ENCODE results near the gene GNA12.

Gene GNA12

GRCh38 chr7:2707481-2707880, 136.6 kb downstream of the GNA12 start:
- TF ChIP-seq POLR2AphosphoS5 (IDR thresholded peaks at IDR 0.05; ENCODE audit: low read depth) = no peak
- no peak for TF ChIP-seq SPI1 (IDR thresholded peaks at IDR 0.05; ENCODE audit: borderline replicate concordance, low read depth)
- TF ChIP-seq REST (IDR thresholded peaks at IDR 0.05; ENCODE audit: insufficient replicate concordance, low read depth) = no peak
- no peak for TF ChIP-seq GABPA (IDR thresholded peaks at IDR 0.05; ENCODE audit: low read depth)
- no peak for TF ChIP-seq CTCF (IDR thresholded peaks at IDR 0.05; ENCODE audit: insufficient read depth, low read length)
- H3K4me3 ChIP-seq (replicated peaks; ENCODE audit: insufficient read depth, low read length) = no peak overlapping the region
- no peak overlapping the region for H3K27ac ChIP-seq (replicated peaks)
- no peak for DNase-seq (ENCODE audit: low read depth in 1 of 2, low spot score in 1 of 2)
- no peaks in the 10 kb centered on the region for H3K27me3 ChIP-seq (ENCODE audit: insufficient read depth, poor library complexity, severe bottlenecking)

- DNase-seq (ENCODE audit: low read depth in 1 of 2, low spot score in 1 of 2) = no peak
- TF ChIP-seq POLR2AphosphoS5 (IDR thresholded peaks at IDR 0.05; ENCODE audit: low read depth) = no peak
- no peak for TF ChIP-seq CTCF (IDR thresholded peaks at IDR 0.05; ENCODE audit: insufficient read depth, low read length)
- no peak for TF ChIP-seq GABPA (IDR thresholded peaks at IDR 0.05; ENCODE audit: low read depth)
- TF ChIP-seq SPI1 (IDR thresholded peaks at IDR 0.05; ENCODE audit: borderline replicate concordance, low read depth) = no peak
- no peak for TF ChIP-seq REST (IDR thresholded peaks at IDR 0.05; ENCODE audit: insufficient replicate concordance, low read depth)
Measured at GRCh38 chr7:2706685-2707126, 137.4 kb downstream of the GNA12 start.

GRCh38 chr7:2705371-2706096, 138.6 kb downstream of the GNA12 start:
- TF ChIP-seq REST (IDR thresholded peaks at IDR 0.05; ENCODE audit: insufficient replicate concordance, low read depth) = no peak
- TF ChIP-seq SPI1 (IDR thresholded peaks at IDR 0.05; ENCODE audit: borderline replicate concordance, low read depth) = no peak
- TF ChIP-seq POLR2AphosphoS5 (IDR thresholded peaks at IDR 0.05; ENCODE audit: low read depth) = no peak
- TF ChIP-seq CTCF (IDR thresholded peaks at IDR 0.05; ENCODE audit: insufficient read depth, low read length) = no peak
- TF ChIP-seq GABPA (IDR thresholded peaks at IDR 0.05; ENCODE audit: low read depth) = no peak
- H3K27ac ChIP-seq (replicated peaks) = no peak overlapping the region
- H3K27me3 ChIP-seq (ENCODE audit: insufficient read depth, poor library complexity, severe bottlenecking) = no peaks in the 10 kb centered on the region
- no peak overlapping the region for H3K4me3 ChIP-seq (replicated peaks; ENCODE audit: insufficient read depth, low read length)
- no peak for DNase-seq (ENCODE audit: low read depth in 1 of 2, low spot score in 1 of 2)

More at GRCh38 chr7:2706685-2707126, 137.4 kb downstream of the GNA12 start:
- Histone ChIP-seq H3K27ac (replicated peaks) (no peak overlapping the region), H3K27me3 (ENCODE audit: insufficient read depth, poor library complexity, severe bottlenecking) (no peaks in the 10 kb centered on the region), H3K4me3 (replicated peaks; ENCODE audit: insufficient read depth, low read length) (no peak overlapping the region)

Measured in HL-60 (cell line).